GM10266 (cell line): ENCODE results near the gene CREB3L2.
"Not testable (repeated sequence)": the region's sequence is repeated elsewhere in the genome, so short reads cannot be mapped to it uniquely, and the experiment has no call there.

ENCODE experiments used
- DNase-seq: peaks from one replicate; pipeline ENCODE4 v3.0.0; 2012; ENCODE audit errors: extremely low spot score
- TF ChIP-seq, protein P1 (sequence below): IDR thresholded peaks from 2 replicates; pipeline ENCODE4 v1.5.1; 2012; ENCODE audit warnings: mild to moderate bottlenecking, low read depth; ENCODE audit not compliant: control insufficient read depth, insufficient read depth; ENCODE audit errors: missing control alignments

The CREB3L2 gene

GRCh38 chr7:138024765-138025164 lies 22.9 kb upstream of the CREB3L2 start:
- DNase-seq: no peak
- TF ChIP-seq, protein P1, sequence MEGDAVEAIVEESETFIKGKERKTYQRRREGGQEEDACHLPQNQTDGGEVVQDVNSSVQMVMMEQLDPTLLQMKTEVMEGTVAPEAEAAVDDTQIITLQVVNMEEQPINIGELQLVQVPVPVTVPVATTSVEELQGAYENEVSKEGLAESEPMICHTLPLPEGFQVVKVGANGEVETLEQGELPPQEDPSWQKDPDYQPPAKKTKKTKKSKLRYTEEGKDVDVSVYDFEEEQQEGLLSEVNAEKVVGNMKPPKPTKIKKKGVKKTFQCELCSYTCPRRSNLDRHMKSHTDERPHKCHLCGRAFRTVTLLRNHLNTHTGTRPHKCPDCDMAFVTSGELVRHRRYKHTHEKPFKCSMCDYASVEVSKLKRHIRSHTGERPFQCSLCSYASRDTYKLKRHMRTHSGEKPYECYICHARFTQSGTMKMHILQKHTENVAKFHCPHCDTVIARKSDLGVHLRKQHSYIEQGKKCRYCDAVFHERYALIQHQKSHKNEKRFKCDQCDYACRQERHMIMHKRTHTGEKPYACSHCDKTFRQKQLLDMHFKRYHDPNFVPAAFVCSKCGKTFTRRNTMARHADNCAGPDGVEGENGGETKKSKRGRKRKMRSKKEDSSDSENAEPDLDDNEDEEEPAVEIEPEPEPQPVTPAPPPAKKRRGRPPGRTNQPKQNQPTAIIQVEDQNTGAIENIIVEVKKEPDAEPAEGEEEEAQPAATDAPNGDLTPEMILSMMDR: no peak

GRCh38 chr7:138024343-138024691 lies 22.4 kb upstream of the CREB3L2 start:
- DNase-seq: no peak
- TF ChIP-seq, protein P1: no peak

DNA sequence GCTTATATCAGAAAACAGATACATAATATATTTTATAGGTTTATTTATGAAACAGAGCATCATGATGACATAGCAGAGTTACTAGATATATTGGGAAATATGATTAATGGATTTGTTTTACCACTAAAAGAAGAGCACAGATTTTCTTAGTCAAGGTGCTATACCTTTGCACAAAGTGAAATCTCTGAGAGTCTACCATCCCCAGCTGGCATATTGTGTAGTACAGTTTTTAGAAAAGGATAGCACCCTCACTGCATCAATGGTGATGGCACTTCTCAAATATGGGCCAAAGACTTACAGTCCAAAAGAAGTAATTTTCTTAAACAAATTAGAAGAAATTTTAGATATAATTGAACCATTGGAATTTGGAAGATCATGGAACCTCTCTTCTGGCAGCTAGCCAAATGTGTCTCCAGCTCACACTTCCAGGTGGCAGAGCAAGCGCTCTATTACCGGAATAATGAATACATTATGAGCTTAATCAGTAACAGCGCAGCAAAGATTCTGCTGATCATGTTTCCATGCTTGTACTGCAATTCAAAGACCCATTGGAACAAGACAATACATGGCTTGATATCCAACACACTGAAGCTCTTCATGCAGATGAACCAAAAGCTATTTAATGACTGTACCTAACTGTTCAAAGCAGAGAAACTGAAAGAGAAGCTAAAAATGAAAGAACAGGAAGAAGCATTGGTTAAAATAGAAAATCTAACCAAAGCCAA lies 21.9 kb upstream of the CREB3L2 start:
- TF ChIP-seq, protein P1: no peak
- peak; percentile 57 for DNase-seq

DNA sequence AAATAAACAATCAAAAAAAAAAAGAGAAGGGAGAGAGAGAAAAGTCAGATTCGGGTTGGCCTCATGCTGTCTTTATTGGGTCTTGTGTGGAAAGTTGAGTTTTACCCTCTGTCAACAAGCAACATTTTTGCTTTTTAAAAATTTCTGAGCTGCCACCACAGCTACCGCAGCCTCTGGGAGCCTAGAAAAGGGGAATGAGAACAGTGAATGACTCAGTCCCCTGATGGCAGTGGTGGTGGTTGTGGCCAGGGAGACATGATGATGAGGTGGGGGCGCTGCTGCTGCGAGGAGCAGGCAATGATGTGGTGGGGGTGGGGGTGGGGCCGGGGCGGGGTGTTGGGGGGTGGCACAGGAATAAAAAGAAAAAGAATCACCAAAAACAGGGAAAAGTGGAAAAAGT lies 20.0 kb upstream of the CREB3L2 start:
- TF ChIP-seq, protein P1: no peak
- no peak for DNase-seq

GRCh38 chr7:138017992-138018391 lies 16.1 kb upstream of the CREB3L2 start:
- no peak for DNase-seq
- TF ChIP-seq, protein P1: no peak

- TF ChIP-seq, protein P1: no peak
- DNase-seq: no peak
Observed at GRCh38 chr7:138015096-138015495, 13.2 kb upstream of the CREB3L2 start.

GRCh38 chr7:138014686-138015085 lies 12.8 kb upstream of the CREB3L2 start:
- TF ChIP-seq, protein P1: no peak
- no peak for DNase-seq

DNA sequence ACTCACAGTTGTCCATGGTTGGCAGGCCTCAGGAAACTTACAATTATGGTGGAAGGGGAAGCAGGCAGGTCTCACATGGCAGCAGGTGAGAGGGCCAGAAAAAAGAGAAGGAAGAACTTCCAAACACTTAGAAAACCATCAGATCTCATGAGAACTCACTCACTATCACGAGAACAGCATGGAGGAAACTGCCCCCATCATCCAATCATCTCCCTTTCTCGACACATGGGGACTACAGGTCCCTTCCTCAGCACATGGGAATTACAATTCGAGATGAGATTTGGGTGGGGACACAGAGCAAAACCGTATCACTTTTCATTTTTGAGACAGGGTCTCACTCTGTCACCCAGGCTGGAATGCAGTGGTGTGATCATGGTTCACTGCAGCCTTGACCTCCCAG lies 12.3 kb upstream of the CREB3L2 start:
- DNase-seq: not testable (repeated sequence)
